LNCaP clone FGC (cell line): ENCODE results near the gene FOXJ2.

Experiments
- DNase-seq: peaks from one replicate; pipeline ENCODE4 v3.0.0-alpha.2; 2011; ENCODE audit warnings: low read depth
- H3K4me3 ChIP-seq: 2 replicates; pipeline ENCODE4 v1.5.1; 2011; ENCODE audit warnings: mild to moderate bottlenecking, low read depth, low read length, control low read depth
- CTCF ChIP-seq: IDR thresholded peaks from 2 replicates; pipeline ENCODE4 v1.5.1; 2012; ENCODE audit warnings: mild to moderate bottlenecking; ENCODE audit not compliant: control insufficient read depth, insufficient read depth; ENCODE audit errors: extremely low read depth

Gene FOXJ2

DNA sequence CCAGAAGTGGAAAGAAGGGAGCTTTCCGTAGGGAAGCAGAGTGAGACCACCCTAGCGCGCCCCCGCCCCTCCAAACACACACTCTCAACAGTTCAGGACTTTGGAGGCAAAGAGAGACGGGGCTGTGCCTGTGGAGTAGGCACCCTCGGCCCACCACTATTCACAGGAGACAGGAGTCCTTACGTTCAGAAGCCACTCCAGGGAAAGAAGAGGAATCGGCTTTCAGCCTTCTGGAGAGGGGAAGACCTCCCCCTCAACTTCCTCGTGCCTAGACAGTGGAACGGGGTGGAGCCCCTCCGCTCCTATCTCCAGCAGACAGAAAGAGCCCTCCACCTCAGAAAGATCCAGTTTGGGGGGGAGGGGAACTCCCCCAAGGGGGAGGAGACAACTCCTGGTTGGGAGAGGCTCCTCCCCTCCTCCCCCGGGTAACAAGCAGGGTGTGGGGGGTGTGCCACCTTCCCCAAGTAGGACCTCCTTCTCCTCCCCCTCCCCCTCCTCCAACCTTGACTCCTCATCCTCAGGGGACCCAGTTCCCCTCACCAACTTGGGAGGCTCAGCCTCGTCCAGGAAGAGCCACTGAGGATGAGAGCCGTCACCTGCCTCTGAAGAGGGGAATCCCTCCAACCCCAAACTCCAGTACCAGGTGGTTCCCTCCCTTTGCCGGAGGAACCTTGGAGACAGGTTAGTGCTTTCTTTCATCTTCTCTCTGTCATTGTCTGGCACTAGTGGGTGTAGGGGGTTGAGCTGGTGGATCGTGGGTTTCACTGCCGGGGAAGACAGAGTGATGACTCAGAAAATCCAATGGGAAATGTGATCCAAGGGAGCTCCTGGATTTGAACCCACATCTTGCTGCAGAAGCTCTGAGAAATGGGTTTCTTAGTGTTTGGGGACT, 883 bp downstream of the FOXJ2 start:
- no peak for DNase-seq
- peak overlapping the region; percentile 97 for H3K4me3 ChIP-seq
- TF ChIP-seq CTCF = no peak

GRCh38 chr12:8034802-8035201, 2.3 kb downstream of the FOXJ2 start:
- DNase-seq = no peak
- no peak for TF ChIP-seq CTCF
- no peak overlapping the region for H3K4me3 ChIP-seq

DNA sequence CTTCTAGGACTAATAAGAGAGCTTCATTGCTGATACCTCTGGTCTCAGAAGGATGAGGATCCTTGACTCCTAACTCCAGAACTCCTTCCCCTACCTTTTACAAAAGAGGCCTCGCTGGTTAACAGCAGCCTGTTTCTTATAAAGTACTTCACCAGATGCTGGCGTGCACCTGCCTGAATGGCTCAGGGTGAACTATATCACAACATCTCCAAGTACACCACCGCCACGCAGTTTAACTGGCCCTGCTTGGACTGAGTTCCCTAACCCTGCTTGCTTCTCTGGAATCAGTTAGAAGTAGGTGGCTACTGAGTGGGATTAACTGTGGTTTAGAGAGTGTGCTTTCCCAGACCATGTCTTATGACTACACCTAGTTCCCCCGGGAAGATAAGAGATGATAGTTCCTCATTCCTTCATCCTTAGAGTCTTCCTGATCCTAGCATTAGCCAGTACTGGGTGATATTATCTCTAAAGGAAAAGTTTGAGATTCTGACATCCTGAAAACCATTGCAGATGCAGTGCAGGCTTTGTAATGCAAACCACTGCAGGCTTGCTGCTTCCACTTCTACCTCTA, 3.0 kb downstream of the FOXJ2 start:
- no peak for DNase-seq
- no peak overlapping the region for H3K4me3 ChIP-seq
- TF ChIP-seq CTCF = no peak

DNA sequence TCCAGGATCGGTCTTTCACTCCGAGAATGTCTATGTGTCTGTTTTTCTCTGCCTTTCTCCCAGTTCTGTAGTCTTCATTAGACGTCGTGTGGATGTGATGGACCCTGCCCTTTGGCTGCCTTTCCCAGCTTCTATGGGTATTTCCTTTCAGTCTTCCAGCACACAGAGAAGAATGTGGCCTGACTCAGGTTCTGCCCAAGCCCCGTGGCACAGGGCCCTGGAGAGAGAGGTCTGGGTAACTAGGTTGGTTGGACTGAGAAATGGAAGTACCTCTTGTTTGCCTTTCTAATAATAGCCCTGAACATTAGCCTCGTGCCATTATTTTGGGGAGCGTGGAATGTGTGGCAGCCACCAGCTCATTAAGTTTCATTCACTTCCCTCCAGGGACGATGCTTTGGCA, 3.8 kb downstream of the FOXJ2 start:
- no peak for DNase-seq
- no peak overlapping the region for H3K4me3 ChIP-seq
- no peak for TF ChIP-seq CTCF

- TF ChIP-seq CTCF = no peak
- no peak overlapping the region for H3K4me3 ChIP-seq
- DNase-seq = no peak
These were observed 4.6 kb downstream of the FOXJ2 start for GRCh38 chr12:8037046-8037663.

GRCh38 chr12:8037947-8038346, 5.4 kb downstream of the FOXJ2 start:
- peak overlapping the region; percentile 45 for H3K4me3 ChIP-seq
- TF ChIP-seq CTCF = no peak
- no peak for DNase-seq
